WTC11 (cell line): Measurements from ENCODE around the gene APOLD1. TPM values are rescaled to one million over a fixed set of nuclear protein-coding genes. Genes with fewer than 3 reads are reported as not detected.

Experiments
- ATAC-seq: fragments of 200-7000 bp; cut with Tn5 transposase; 2 replicates; pipeline ENCODE4 v1.10.0; 2021; ENCODE audit warnings: mild to moderate bottlenecking, moderate library complexity
- CTCF ChIA-PET: fragments of 300-600 bp; sonication (Branson Sonifier 250); formaldehyde crosslinking; loops from one replicate; lab custom pipeline; 2021; ENCODE audit warnings: antibody characterized with exemption; lab: Charles Lee
- POLR2A ChIA-PET: fragments of 350-600 bp; sonication (Branson Sonifier 250); formaldehyde crosslinking; loops from one replicate; lab custom pipeline; 2021; ENCODE audit warnings: antibody characterized with exemption; lab: Charles Lee
- DNase-seq: peaks from one replicate; pipeline ENCODE4 v3.0.0; 2021; ENCODE audit warnings: low spot score
- H3K27ac Mint-ChIP-seq: 2 replicates; pipeline ENCODE4 v1.8.0; 2021; ENCODE audit warnings: mixed read lengths
- H3K27me3 Mint-ChIP-seq: 2 replicates; pipeline ENCODE4 v1.8.0; 2021; ENCODE audit warnings: low read depth, mild to moderate bottlenecking, moderate library complexity, mixed read lengths
- H3K36me3 Mint-ChIP-seq: 2 replicates; pipeline ENCODE4 v1.8.0; 2021; ENCODE audit warnings: mixed read lengths
- H3K4me1 Mint-ChIP-seq: 2 replicates; pipeline ENCODE4 v1.8.0; 2022; ENCODE audit warnings: mixed read lengths
- H3K4me3 Mint-ChIP-seq: 2 replicates; pipeline ENCODE4 v1.8.0; 2021; ENCODE audit warnings: mild to moderate bottlenecking, moderate library complexity, mixed read lengths
- H3K9me3 Mint-ChIP-seq: 2 replicates; pipeline ENCODE4 v1.8.0; 2021; ENCODE audit warnings: mixed read lengths
- CBFB ChIP-seq: sonication (generic); formaldehyde crosslinking; IDR thresholded peaks from 2 replicates; pipeline ENCODE4 v1.8.1; 2022; ENCODE audit warnings: mild to moderate bottlenecking, low read depth, missing genetic modification reagents
- ETV6 ChIP-seq: sonication (generic); formaldehyde crosslinking; IDR thresholded peaks from 2 replicates; pipeline ENCODE4 v1.8.1; 2022; ENCODE audit warnings: mild to moderate bottlenecking, missing genetic modification reagents
- FOXJ3 ChIP-seq: sonication (generic); formaldehyde crosslinking; IDR thresholded peaks from 2 replicates; pipeline ENCODE4 v1.9.0; 2021; ENCODE audit warnings: missing genetic modification reagents, mild to moderate bottlenecking, borderline replicate concordance
- HMGA2 ChIP-seq: fragments of 250-450 bp; sonication (Bioruptor Pico); IDR thresholded peaks from 2 replicates; pipeline ENCODE4 v1.4.0; 2021; ENCODE audit warnings: mild to moderate bottlenecking, moderate library complexity
- KAT7 ChIP-seq: sonication (generic); formaldehyde crosslinking; IDR thresholded peaks from 2 replicates; pipeline ENCODE4 v1.8.1; 2023; ENCODE audit warnings: missing genetic modification reagents, mild to moderate bottlenecking, borderline replicate concordance
- NFATC4 ChIP-seq: fragments of 250-450 bp; sonication (Bioruptor Pico); IDR thresholded peaks from 2 replicates; pipeline ENCODE4 v1.9.0; 2021; ENCODE audit warnings: mild to moderate bottlenecking
- NR1H2 ChIP-seq: sonication (generic); formaldehyde crosslinking; IDR thresholded peaks from 2 replicates; pipeline ENCODE4 v1.9.0; 2021; ENCODE audit warnings: mild to moderate bottlenecking, moderate library complexity, missing genetic modification reagents
- OVOL2 ChIP-seq: fragments of 250-450 bp; sonication (Bioruptor Pico); IDR thresholded peaks from 2 replicates; pipeline ENCODE4 v1.9.0; 2021; ENCODE audit warnings: mild to moderate bottlenecking, borderline replicate concordance
- PRRX2 ChIP-seq: fragments of 250-450 bp; sonication (Bioruptor Pico); IDR thresholded peaks from 2 replicates; pipeline ENCODE4 v1.8.0; 2021; ENCODE audit warnings: mild to moderate bottlenecking
- SMAD4 ChIP-seq: sonication (generic); formaldehyde crosslinking; IDR thresholded peaks from 2 replicates; pipeline ENCODE4 v1.8.0; 2022; ENCODE audit warnings: mild to moderate bottlenecking, missing genetic modification reagents
- TEAD1 ChIP-seq: sonication (generic); formaldehyde crosslinking; IDR thresholded peaks from 2 replicates; pipeline ENCODE4 v1.8.0; 2022; ENCODE audit warnings: mild to moderate bottlenecking, missing genetic modification reagents
- TP53 ChIP-seq: sonication (generic); formaldehyde crosslinking; IDR thresholded peaks from 2 replicates; pipeline ENCODE4 v1.8.1; 2023; ENCODE audit warnings: mild to moderate bottlenecking, missing genetic modification reagents
- total RNA-seq: library from RNA; stranded (reverse); gene quantifications from 3 replicates; pipeline ENCODE4 v1.2.3, GENCODE V29; 2021
- TF ChIP-seq, protein P1 (sequence below): sonication (generic); formaldehyde crosslinking; conservative IDR thresholded peaks from 2 replicates; pipeline ENCODE4 v1.8.1; 2023; ENCODE audit warnings: mild to moderate bottlenecking, low read depth, missing genetic modification reagents, moderate library complexity
- TF ChIP-seq, protein P2 (sequence below): sonication (generic); formaldehyde crosslinking; IDR thresholded peaks from 2 replicates; pipeline ENCODE4 v1.8.1; 2023; ENCODE audit warnings: mild to moderate bottlenecking, missing genetic modification reagents, borderline replicate concordance
- TF ChIP-seq, protein P3 (sequence below): sonication (generic); formaldehyde crosslinking; IDR thresholded peaks from 2 replicates; pipeline ENCODE4 v1.8.1; 2022; ENCODE audit warnings: mild to moderate bottlenecking, missing genetic modification reagents, moderate library complexity, borderline replicate concordance
- TF ChIP-seq, protein P4 (sequence below): fragments of 250-450 bp; sonication (Bioruptor Pico); IDR thresholded peaks from 2 replicates; pipeline ENCODE4 v2.1.2; 2022; ENCODE audit warnings: mild to moderate bottlenecking, moderate library complexity
- TF ChIP-seq, protein P5 (sequence below): fragments of 250-450 bp; sonication (Bioruptor Pico); conservative IDR thresholded peaks from 2 replicates; pipeline ENCODE4 v1.9.0; 2021; ENCODE audit warnings: mild to moderate bottlenecking

Gene APOLD1
- total RNA-seq, 1 experiment from 2014 or later = 0.44 TPM

DNA sequence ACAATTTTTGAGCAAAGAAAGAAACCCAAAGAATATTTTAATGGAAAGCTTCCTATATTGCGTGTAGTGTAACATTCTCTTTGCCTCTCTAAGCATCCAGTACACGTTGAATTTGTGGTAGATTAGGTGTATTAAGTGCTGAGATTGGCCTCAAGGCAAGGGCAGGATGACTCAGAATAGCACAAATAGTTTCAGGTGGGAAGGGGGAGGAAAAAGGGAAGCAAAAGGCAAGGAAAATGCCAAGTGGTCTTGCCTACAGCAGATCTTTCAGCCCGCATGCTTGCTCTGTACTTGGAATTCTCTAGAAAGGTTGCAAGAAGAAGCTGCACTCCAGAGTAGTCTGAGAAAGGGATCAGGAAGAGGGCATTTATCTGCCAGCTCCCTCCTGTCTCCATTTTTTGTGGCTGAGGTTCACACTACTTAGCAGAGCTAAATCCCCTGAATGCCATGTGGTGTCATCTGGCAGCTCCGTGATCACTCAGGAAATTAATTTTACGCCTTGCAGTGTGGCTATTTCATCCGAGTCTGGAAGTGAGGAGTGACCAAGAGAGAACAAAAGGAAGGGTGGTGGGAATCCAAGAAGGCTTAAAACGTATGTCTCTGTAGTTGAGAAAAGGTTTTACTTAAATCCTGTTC, 39.8 kb upstream of the APOLD1 start:
- Mint-ChIP-seq H3K27ac (no peak overlapping the region), H3K9me3 (0 out of 2 replicates have a peak, but pooled peaks cover 3% of the 10 kb centered on the region), H3K36me3 (no peaks in the 10 kb centered on the region), H3K4me3 (no peak overlapping the region), H3K27me3 (no peaks in the 10 kb centered on the region), H3K4me1 (peaks cover 8% of the 10 kb centered on the region; the same call in 1 of the 2 replicates)
- DNase-seq (no peak), ATAC-seq (no peak)
- TF ChIP-seq NR1H2 (no peak), TEAD1 (no peak), SMAD4 (CRISPR knock-in tag) (no peak), HMGA2 (CRISPR knock-in tag) (no peak), OVOL2 (CRISPR knock-in tag) (no peak), CBFB (CRISPR knock-in tag) (no peak), TP53 (no peak), FOXJ3 (CRISPR knock-in tag) (no peak), ETV6 (no peak), NFATC4 (CRISPR knock-in tag) (no peak), PRRX2 (CRISPR knock-in tag) (no peak), KAT7 (CRISPR knock-in tag) (no peak)
- TF ChIP-seq, protein P1, sequence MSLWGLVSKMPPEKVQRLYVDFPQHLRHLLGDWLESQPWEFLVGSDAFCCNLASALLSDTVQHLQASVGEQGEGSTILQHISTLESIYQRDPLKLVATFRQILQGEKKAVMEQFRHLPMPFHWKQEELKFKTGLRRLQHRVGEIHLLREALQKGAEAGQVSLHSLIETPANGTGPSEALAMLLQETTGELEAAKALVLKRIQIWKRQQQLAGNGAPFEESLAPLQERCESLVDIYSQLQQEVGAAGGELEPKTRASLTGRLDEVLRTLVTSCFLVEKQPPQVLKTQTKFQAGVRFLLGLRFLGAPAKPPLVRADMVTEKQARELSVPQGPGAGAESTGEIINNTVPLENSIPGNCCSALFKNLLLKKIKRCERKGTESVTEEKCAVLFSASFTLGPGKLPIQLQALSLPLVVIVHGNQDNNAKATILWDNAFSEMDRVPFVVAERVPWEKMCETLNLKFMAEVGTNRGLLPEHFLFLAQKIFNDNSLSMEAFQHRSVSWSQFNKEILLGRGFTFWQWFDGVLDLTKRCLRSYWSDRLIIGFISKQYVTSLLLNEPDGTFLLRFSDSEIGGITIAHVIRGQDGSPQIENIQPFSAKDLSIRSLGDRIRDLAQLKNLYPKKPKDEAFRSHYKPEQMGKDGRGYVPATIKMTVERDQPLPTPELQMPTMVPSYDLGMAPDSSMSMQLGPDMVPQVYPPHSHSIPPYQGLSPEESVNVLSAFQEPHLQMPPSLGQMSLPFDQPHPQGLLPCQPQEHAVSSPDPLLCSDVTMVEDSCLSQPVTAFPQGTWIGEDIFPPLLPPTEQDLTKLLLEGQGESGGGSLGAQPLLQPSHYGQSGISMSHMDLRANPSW (CRISPR knock-in tag) = no peak
- TF ChIP-seq, protein P2, sequence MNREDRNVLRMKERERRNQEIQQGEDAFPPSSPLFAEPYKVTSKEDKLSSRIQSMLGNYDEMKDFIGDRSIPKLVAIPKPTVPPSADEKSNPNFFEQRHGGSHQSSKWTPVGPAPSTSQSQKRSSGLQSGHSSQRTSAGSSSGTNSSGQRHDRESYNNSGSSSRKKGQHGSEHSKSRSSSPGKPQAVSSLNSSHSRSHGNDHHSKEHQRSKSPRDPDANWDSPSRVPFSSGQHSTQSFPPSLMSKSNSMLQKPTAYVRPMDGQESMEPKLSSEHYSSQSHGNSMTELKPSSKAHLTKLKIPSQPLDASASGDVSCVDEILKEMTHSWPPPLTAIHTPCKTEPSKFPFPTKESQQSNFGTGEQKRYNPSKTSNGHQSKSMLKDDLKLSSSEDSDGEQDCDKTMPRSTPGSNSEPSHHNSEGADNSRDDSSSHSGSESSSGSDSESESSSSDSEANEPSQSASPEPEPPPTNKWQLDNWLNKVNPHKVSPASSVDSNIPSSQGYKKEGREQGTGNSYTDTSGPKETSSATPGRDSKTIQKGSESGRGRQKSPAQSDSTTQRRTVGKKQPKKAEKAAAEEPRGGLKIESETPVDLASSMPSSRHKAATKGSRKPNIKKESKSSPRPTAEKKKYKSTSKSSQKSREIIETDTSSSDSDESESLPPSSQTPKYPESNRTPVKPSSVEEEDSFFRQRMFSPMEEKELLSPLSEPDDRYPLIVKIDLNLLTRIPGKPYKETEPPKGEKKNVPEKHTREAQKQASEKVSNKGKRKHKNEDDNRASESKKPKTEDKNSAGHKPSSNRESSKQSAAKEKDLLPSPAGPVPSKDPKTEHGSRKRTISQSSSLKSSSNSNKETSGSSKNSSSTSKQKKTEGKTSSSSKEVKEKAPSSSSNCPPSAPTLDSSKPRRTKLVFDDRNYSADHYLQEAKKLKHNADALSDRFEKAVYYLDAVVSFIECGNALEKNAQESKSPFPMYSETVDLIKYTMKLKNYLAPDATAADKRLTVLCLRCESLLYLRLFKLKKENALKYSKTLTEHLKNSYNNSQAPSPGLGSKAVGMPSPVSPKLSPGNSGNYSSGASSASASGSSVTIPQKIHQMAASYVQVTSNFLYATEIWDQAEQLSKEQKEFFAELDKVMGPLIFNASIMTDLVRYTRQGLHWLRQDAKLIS (CRISPR knock-in tag) = no peak
- TF ChIP-seq, protein P3, sequence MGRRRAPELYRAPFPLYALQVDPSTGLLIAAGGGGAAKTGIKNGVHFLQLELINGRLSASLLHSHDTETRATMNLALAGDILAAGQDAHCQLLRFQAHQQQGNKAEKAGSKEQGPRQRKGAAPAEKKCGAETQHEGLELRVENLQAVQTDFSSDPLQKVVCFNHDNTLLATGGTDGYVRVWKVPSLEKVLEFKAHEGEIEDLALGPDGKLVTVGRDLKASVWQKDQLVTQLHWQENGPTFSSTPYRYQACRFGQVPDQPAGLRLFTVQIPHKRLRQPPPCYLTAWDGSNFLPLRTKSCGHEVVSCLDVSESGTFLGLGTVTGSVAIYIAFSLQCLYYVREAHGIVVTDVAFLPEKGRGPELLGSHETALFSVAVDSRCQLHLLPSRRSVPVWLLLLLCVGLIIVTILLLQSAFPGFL (CRISPR knock-in tag) = no peak
- TF ChIP-seq, protein P4, sequence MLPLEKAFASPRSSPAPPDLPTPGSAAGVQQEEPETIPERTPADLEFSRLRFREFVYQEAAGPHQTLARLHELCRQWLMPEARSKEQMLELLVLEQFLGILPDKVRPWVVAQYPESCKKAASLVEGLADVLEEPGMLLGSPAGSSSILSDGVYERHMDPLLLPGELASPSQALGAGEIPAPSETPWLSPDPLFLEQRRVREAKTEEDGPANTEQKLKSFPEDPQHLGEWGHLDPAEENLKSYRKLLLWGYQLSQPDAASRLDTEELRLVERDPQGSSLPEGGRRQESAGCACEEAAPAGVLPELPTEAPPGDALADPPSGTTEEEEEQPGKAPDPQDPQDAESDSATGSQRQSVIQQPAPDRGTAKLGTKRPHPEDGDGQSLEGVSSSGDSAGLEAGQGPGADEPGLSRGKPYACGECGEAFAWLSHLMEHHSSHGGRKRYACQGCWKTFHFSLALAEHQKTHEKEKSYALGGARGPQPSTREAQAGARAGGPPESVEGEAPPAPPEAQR (CRISPR knock-in tag) = no peak
- TF ChIP-seq, protein P5, sequence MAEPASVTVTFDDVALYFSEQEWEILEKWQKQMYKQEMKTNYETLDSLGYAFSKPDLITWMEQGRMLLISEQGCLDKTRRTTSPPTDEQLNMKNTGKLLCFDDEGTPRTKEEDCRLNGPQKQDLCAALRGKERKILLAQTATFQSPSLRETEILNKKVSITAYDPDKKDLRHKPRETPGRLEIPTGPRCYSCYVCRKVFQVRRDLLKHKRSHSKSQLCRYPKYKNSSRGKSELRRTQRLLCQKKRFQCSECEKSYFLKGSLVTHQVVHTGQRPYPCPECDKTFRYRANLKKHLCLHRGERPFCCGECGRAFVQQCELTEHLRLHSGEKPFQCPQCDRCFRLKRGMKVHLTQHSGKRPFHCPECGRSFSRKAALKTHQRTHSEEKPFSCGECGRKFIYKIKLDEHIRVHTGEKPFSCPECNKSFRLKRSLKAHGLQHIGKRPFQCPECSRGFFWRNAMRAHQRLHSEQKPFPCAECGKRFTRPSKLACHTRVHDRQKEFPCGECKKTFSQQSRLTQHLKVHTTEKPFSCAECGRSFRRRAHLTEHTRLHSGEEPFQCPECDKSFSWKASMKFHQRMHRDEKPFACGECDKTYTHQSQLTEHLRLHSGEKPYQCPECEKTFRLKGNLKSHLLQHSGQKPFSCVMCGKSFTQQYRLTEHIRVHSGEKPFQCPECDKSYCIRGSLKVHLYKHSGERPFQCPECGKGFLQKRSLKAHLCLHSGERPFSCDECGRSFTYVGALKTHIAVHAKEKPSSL (CRISPR knock-in tag) = no peak
- ChIA-PET CTCF (interaction anchor here (3.1 kb wide), 1 partner anchor 9 kb away, joined by 28 read pairs; no protein-coding TSS in a partner anchor), POLR2A (no interaction called here)
